Iris pigment epithelial cell (primary cell): ENCODE results near the gene NFATC2.
A peak's percentile ranks its signal among the peaks of the same experiment; 100 is the strongest.

Experiments
- DNase-seq: peaks from one replicate; pipeline ENCODE4 v3.0.0-alpha.2; 2011; ENCODE audit warnings: low read depth

The NFATC2 gene

GRCh38 chr20:51450984-51451383, 91.5 kb downstream of the NFATC2 start:
- DNase-seq, result no peak

DNA sequence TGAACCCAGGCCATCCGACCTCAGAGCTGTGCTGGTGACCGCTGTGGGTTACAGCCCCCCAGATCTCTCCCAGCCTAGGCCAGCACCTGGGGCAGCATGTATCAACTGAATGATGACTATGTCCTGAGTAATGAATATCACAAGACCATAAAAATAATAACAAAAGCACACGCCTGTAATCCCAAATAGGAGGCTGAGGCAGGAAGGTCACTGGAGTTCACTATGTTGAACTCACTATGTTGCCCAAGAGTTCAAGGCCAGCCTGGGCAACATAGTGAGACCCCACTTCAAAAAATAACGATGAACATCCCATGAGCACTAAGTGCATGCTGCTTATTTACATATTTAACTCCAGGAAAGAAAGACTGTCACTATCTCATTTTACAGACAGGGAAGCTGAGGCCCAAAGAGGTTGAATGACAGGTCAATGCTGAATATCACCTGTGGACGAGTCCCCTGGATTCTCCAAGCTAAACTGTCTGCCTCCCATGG, 92.3 kb downstream of the NFATC2 start:
- DNase-seq, result peak; percentile 9

GRCh38 chr20:51449498-51450220, 92.9 kb downstream of the NFATC2 start:
- DNase-seq, result no peak

DNA sequence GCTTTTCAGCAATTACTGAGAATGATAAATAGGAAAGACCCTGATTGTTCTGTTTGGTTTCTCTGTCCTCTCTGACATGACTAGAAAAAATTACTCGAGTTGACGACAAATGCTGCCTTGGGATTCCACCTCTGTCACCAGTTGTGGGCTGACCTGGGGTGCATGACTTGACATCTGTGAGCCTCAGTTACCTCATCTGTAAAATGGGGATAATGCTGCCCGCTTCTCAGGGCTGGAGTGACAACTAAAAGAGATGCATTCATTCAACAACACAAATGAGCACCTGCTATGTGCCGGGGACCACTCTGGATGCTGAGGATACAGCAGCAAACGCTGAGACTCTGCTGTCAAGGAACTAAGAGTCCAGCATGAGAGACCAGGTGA, 94.8 kb downstream of the NFATC2 start:
- no peak for DNase-seq

- peak; percentile 93 for DNase-seq
These were observed 95.3 kb downstream of the NFATC2 start for GRCh38 chr20:51447097-51447764.

DNA sequence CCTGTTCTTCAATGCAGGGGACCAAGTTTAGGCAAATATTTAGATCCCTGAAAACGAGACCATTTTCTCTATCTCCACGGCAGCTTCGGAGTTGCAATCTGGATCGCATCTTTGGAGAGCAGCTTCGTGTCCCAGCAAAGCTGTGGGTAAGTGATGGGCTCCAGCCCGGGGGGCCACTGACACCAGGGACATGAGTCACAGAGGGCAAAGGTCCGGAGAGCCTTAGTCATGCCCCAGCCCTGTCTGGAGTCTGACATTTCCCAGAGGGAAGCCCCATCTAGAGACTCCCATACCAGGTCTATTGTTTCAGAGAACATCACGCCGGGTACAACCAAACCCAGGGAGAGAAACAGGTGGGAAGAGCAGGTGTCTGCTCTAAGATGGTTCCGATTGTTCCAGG, 95.9 kb downstream of the NFATC2 start:
- peak; percentile 75 for DNase-seq

- DNase-seq, result no peak
These were observed 96.3 kb downstream of the NFATC2 start for GRCh38 chr20:51446230-51446629.

DNA sequence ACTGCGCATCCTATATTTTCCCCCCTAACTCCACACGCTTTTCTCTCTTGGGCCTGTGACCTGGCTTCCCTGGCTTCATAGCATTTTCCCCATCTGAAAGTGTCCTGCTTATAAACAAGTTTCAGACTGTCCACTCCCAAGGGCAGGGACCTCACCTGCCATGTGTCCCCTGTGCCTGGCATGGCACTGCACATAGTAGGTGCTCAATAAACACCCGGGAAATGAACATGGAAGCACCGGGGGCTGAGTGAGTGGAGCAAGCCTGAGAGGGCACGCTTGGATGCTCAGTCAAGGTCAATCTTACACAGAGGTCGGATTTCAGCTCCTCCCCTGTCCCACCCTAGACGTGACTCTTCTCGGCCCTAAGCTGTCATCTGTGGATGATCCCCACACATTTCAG, 96.9 kb downstream of the NFATC2 start:
- DNase-seq, result no peak

DNA sequence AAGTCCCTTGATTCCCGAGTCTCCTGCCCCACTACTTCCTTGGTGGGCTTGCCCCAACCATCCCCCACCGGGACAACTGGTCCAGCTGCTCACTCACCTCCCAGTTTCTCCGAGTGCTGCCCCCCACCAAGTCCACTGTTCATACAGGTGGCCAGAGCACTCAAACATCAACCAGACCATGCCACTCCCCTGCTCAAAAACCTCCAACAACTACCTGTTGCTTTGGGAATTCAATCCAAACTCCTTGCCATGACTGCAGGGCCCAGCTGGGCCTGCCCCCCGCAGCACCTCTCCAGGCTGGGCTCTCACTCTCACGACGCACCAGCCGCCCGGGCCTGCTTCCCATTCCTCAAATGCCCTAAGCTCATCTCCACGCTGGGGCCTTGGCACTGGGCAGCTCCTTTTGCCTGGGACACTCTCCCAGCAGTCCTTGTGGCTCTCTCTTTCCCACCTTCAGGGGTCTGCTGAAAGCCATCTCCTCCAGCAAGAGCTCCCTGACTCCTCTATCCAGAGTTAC, 97.5 kb downstream of the NFATC2 start:
- no peak for DNase-seq

DNA sequence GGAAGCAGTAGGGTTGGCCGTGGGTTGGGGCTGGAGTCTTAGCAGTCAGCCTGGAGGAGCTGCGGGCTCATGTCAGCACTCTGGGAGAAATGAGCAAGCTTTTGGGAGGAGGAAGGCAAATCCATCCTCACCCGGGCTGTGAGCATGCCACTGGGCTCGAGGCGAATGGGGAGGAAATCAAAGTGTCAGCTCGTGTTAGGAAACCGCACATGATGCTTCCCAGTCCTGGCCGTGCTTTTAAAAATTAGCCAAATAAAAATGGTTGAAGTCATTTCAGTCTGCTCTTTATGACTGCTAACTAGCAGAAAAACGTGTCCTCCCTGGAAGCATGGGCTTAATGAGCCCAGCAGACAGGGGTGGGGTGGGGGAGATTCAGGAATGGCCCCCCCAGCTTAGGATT, 98.1 kb downstream of the NFATC2 start:
- DNase-seq, result no peak

GRCh38 chr20:51442602-51443001, 99.9 kb downstream of the NFATC2 start:
- DNase-seq, result no peak

DNA sequence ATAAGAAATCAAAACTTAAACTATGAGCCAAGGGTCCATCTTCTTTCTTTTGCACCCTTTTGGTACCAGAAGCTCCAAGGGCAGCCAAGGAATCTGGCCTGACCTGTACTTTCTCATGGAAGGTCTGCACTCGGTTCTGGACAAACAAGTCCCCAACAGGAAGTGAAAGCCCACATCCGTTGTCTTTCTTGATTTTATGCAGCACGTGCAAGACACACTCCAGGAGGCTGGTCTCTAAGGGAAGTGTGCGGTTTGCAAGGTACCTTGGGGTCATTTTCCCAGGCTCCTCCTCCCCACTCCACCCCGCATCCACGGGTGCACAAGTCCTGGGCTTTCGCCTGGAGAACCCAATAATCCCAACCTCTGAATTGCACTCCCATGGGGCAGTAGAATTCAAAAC, 101.9 kb downstream of the NFATC2 start:
- no peak for DNase-seq

DNA sequence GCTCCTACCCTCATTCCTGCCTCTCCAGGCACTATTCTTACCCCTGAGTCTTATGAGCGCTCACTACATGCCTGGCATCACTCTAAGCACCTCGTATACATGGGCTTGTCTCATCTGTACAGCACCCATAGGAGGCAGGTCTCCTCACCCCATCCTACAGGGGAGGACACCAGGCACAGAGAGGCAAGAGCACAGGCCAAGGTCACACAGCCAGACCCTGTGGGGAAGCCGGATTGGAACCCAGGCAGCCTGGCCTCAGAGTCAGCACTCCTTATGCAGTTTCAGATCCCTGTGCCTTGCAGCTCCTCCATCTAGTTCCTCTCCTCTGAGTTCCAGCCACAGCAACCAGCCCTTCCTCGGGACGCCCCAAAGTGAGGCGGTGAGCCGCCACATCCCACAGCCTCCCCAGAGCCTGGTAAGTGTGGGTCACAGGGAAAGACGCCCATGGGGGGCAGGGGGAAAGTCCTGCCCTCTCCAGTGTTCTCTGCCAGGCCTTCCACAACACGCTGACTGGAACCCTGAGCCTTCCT, 103.3 kb downstream of the NFATC2 start:
- no peak for DNase-seq

DNA sequence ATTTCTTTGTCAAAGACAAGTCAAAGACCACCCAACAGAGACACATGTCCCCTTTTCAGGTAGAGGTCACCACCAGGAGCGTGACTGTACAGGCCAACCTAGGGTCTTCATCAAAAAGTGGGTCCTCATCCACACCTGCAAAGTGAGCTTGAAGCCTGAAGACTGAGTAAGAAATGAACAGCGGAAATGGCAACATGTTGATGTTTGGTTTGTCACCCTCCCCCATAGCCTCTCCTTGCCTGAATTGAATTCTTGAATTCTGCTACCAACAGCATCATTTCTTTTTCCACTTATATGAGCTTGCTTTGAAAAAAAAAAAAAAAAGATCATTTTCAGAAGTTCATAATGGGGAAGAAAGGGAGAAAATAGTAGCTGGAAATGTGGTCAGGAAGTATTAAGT, 104.4 kb downstream of the NFATC2 start:
- DNase-seq, result no peak

GRCh38 chr20:51437182-51437924, 105.2 kb downstream of the NFATC2 start:
- DNase-seq, result no peak

- DNase-seq, result peak; percentile 95
These were observed 107.8 kb downstream of the NFATC2 start for GRCh38 chr20:51434580-51435247.

- DNase-seq, result no peak
These were observed 108.5 kb downstream of the NFATC2 start for GRCh38 chr20:51434026-51434425.

DNA sequence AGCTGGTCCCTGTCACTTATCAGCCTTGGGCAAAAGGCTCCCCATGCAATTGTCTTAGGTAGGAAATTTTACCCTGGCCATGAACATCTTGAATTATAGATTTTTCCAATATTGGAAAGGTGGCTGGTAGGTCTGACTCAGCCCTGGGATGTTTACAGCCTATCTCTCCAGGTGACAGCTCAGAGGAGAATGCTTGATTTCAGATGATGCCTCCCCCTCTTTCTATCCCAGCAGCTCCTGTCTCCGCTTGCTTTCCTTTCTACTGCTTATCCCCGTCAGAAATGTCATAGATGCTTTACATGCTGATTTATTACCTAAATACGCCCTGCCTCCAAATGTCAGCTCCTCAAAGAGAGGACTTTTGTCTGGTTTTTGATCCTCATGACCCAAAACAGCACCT, 109.6 kb downstream of the NFATC2 start:
- DNase-seq, result no peak

GRCh38 chr20:51432251-51432784, 110.2 kb downstream of the NFATC2 start:
- no peak for DNase-seq

DNA sequence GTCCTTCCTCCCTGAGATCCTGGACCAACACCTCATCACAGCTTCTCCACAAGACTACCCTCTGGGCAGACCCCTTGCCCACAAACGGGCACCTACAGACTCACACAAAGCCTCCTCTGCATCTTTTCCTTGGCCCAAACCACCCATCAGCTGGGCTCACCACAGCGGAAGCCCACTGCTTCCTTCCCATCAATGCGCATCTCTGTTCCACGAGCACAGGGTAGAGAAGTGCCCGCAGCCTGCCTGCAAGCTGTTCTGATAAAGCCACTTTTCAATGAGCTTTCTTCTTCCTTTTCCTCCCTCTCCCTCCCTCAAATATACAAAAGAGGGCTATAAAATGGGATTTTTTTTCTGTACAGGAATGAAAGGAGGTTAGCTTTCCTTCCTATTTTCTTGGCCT, 111.2 kb downstream of the NFATC2 start:
- no peak for DNase-seq

GRCh38 chr20:51430198-51430950, 112.1 kb downstream of the NFATC2 start:
- DNase-seq, result no peak
